ENCODE measurements around the gene PVALEF.

The PVALEF gene

GRCh38 chr17:81136366-81136765 lies 28.9 kb upstream of the PVALEF start:
- TF ChIP-seq CTCF (IDR thresholded peaks at IDR 0.05; ENCODE audit: extremely low read depth, missing control alignments), result no peak
- no peak for DNase-seq (ENCODE audit: low spot score)

GRCh38 chr17:81137248-81137647 lies 28.1 kb upstream of the PVALEF start:
- no peak for TF ChIP-seq CTCF (IDR thresholded peaks at IDR 0.05; ENCODE audit: extremely low read depth, missing control alignments)
- no peak for DNase-seq (ENCODE audit: low spot score)

GRCh38 chr17:81138083-81138482 lies 27.2 kb upstream of the PVALEF start:
- DNase-seq (ENCODE audit: low spot score), result no peak
- no peak for TF ChIP-seq CTCF (IDR thresholded peaks at IDR 0.05; ENCODE audit: extremely low read depth, missing control alignments)

GRCh38 chr17:81138500-81138899 lies 26.8 kb upstream of the PVALEF start:
- no peak for TF ChIP-seq CTCF (IDR thresholded peaks at IDR 0.05; ENCODE audit: extremely low read depth, missing control alignments)
- DNase-seq (ENCODE audit: low spot score), result no peak

- no peak for DNase-seq (ENCODE audit: low spot score)
- TF ChIP-seq CTCF (IDR thresholded peaks at IDR 0.05; ENCODE audit: extremely low read depth, missing control alignments), result no peak
Measured at GRCh38 chr17:81139428-81139827, 25.9 kb upstream of the PVALEF start.

- no peak for TF ChIP-seq CTCF (IDR thresholded peaks at IDR 0.05; ENCODE audit: extremely low read depth, missing control alignments)
- no peak for DNase-seq (ENCODE audit: low spot score)
Measured at GRCh38 chr17:81140018-81140417, 25.3 kb upstream of the PVALEF start.

GRCh38 chr17:81140695-81141094 lies 24.6 kb upstream of the PVALEF start:
- TF ChIP-seq CTCF (IDR thresholded peaks at IDR 0.05; ENCODE audit: extremely low read depth, missing control alignments), result no peak
- DNase-seq (ENCODE audit: low spot score), result no peak
